GM18502 (cell line): ENCODE data around the gene ATG7.
"Not testable (repeated sequence)": the region's sequence is repeated elsewhere in the genome, so short reads cannot be mapped to it uniquely, and the experiment has no call there.

Experiments used
- ATAC-seq: cut with Tn5 transposase; IDR thresholded peaks from one replicate; pipeline ENCODE4 v1.9.1; 2021; ENCODE audit warnings: mild to moderate bottlenecking; ENCODE audit not compliant: unreplicated experiment, poor library complexity

Gene ATG7

GRCh38 chr3:11558918-11559815, 287.0 kb downstream of the ATG7 start:
- ATAC-seq = no peak

- ATAC-seq = no peak
These were observed 287.8 kb downstream of the ATG7 start for GRCh38 chr3:11559816-11560633.

- no peak for ATAC-seq
These were observed 288.5 kb downstream of the ATG7 start for GRCh38 chr3:11560746-11561145.

GRCh38 chr3:11562277-11562881, 290.2 kb downstream of the ATG7 start:
- ATAC-seq = no peak

- no peak for ATAC-seq
These were observed 291.1 kb downstream of the ATG7 start for GRCh38 chr3:11563159-11563864.

- no peak for ATAC-seq
These were observed 291.6 kb downstream of the ATG7 start for GRCh38 chr3:11563865-11564185.

GRCh38 chr3:11564577-11565001, 292.4 kb downstream of the ATG7 start:
- no peak for ATAC-seq

- ATAC-seq = no peak
These were observed 292.9 kb downstream of the ATG7 start for GRCh38 chr3:11565072-11565471.

GRCh38 chr3:11565492-11565891, 293.3 kb downstream of the ATG7 start:
- no peak for ATAC-seq

GRCh38 chr3:11565932-11566331, 293.7 kb downstream of the ATG7 start:
- ATAC-seq = no peak

- ATAC-seq = no peak
These were observed 294.3 kb downstream of the ATG7 start for GRCh38 chr3:11566478-11566877.

GRCh38 chr3:11566916-11567315, 294.7 kb downstream of the ATG7 start:
- ATAC-seq = no peak

GRCh38 chr3:11567516-11568467, 295.6 kb downstream of the ATG7 start:
- no peak for ATAC-seq

- ATAC-seq = no peak
These were observed 296.4 kb downstream of the ATG7 start for GRCh38 chr3:11568503-11569155.

GRCh38 chr3:11569156-11569741, 297.1 kb downstream of the ATG7 start:
- ATAC-seq = no peak

GRCh38 chr3:11570251-11570650, 298.1 kb downstream of the ATG7 start:
- no peak for ATAC-seq

GRCh38 chr3:11570789-11571495, 298.7 kb downstream of the ATG7 start:
- no peak for ATAC-seq

GRCh38 chr3:11572660-11573059, 300.5 kb downstream of the ATG7 start:
- ATAC-seq = not testable (repeated sequence)
